Stimulated activated CD8-positive, alpha-beta memory T cell treated with anti-CD3 and anti-CD28 coated beads, Interleukin-12 subunit alpha, Interleukin-12 subunit beta, amount 100 ng/mL, for 24 hours (primary cell): Measurements from ENCODE around the gene TPSB2.
"Not testable (repeated sequence)": the region's sequence is repeated elsewhere in the genome, so short reads cannot be mapped to it uniquely, and the experiment has no call there.

Experiments used
- DNase-seq: peaks from one replicate; pipeline ENCODE4 v3.0.0-alpha.2; 2020; ENCODE audit errors: extremely low read depth

The TPSB2 gene

GRCh38 chr16:1240436-1240835, 10.5 kb upstream of the TPSB2 start, which contains the start of gene TPSAB1:
Gene TPSAB1 (plus strand): TSS chr16:1240705. CDS start chr16:1240939, 234 bp downstream.
- DNase-seq, result not testable (repeated sequence)

DNA sequence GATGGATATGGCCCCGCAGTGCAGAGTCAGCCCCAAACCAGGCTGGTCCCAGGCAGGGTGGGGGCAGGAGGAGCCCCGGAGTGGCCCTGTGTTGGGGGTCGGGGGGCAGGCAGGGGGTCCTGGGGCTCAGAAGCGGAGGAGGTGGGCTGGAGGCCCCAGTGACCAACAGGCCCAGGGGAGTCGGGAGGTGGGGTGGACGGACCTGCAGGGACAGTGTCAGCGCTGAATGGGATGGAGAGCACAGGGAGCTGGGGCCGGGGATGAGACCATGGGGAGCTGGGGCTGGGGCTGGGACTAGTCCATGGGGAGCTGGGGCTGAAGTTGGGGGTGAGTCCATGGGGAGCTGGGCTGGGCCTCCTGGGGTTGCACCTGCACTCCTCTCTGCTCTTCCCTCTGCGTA, 9.6 kb upstream of the TPSB2 start:
- not testable (repeated sequence) for DNase-seq

- DNase-seq, result not testable (repeated sequence)
These were observed 8.9 kb upstream of the TPSB2 start for GRCh38 chr16:1238909-1239308.

DNA sequence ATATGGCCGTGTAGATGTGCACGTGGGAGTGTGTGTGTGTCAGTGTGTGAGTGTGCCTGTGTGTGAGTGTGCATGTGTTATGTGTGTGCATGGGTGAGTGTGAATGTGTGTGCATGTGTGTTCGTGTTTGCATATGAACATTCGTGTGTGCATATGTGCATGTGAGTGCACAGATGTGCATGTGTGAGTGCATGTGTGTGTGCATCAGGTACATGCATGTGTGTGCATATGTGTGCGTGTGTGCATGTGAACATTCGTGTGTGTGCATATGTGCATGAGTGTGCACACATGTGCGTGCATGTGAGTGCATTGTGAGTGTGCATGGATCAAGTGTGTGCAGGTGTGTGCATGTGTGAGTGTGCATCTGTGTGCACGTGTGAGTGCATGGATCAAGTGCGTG, 8.0 kb upstream of the TPSB2 start:
- DNase-seq, result no peak

DNA sequence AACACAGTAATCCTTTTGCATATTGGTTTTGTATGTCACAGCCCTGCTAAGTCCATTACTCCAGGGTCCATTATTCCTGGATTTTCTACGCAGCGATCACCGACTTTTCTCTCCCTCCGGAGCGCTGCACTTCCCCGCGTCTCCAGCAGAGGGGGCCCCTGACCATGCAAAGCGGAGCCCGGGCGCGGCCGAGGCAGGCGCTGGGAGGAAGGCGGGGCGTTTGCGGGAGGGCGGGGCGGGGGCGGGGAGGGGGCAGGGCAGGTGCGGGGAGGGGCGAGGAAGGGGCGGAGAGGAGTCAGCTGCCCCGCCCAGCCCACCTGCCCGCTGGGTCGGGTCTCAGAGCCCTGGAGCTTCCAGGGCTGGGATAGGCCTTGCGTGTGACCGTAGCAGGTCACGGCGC, 6.7 kb upstream of the TPSB2 start:
- DNase-seq, result not testable (repeated sequence)

GRCh38 chr16:1232049-1232748, 2.2 kb upstream of the TPSB2 start:
- not testable (repeated sequence) for DNase-seq

DNA sequence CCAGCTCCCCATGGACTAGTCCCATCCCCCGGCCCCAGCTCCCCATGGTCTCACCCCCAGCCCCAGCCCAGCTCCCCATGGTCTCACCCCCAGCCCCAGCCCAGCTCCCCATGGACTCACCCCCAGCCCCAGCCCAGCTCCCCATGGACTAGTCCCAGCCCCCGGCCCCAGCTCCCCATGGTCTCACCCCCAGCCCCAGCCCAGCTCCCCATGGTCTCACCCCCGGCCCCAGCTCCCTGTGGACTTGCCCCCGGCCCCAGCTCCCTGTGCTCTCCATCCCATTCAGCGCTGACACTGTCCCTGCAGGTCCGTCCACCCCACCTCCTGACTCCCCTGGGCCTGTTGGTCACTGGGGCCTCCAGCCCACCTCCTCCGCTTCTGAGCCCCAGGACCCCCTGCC, 1.3 kb upstream of the TPSB2 start:
- not testable (repeated sequence) for DNase-seq

GRCh38 chr16:1230471-1231212, 658 bp upstream of the TPSB2 start:
- not testable (repeated sequence) for DNase-seq

DNA sequence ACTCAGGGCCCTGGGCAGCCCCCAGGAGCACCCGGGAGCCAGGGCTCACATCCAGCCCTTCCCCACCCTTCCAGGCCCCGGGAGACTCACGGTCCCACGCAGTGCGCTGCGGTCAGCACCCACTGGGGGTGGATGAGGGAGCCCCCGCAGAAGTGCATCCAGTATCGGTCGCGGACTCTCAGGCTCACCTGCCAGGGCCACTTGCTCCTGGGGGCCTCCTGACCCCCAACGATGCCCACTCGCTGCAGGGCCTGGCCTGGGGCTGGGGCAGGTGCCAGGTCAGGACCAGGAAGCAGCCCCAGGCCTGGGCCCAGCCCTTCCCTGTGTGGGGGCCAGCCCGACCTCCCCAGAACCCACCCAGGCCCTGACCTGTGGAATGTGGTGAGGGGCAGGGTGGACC, 508 bp downstream of the TPSB2 start:
- DNase-seq, result not testable (repeated sequence)

- not testable (repeated sequence) for DNase-seq
These were observed 1.8 kb downstream of the TPSB2 start for GRCh38 chr16:1228227-1228626.

GRCh38 chr16:1226692-1227091, 3.3 kb downstream of the TPSB2 start:
- not testable (repeated sequence) for DNase-seq

DNA sequence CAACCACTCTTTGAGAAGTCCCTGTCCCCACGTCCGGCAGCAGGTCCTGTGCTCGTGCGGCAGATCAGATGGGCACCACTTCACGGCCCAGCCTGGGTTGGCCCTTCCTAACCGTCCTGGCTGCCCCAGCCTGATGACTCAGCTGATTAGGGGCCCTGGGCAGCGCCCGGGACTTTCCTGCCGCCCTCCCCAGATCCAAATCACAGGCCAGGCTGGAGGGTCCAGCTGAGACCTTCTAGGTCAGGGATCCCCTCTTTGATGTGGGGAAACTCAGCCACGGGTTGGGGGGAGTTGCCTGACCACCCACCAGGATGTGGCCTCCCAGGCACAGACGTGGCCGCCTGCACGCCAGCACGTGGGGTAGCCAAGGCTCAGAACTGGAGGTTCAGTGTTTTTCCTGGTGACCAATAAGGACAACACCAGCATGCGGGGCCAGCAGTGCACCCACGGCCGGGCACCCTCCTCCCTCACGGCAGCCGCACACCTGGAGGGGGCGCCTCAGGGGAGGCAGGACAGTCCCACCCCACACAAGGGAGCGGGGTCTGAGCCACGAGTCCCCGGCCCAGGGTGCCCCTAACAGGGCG, 4.2 kb downstream of the TPSB2 start:
- not testable (repeated sequence) for DNase-seq

DNA sequence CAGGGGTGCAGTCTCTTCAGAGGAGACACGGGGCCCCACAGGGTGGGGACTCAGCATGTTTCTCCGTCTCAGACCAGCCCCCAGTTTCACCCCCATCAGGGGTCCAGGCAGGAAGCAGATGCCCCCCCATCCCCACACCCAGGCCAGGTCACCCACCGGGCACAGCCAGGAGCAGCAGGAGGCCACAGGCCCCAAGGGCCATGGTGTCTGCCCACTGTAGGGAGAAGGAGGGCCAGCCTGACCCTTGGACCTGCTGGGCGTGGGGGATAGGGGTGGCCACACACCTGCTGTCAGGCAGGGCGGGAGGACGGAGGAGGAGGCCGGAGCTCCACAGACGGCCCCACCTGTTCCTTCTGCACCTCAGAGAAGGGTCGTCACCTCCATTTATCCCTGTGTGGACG, 4.9 kb downstream of the TPSB2 start, which contains the start of gene TPSG1:
Gene TPSG1 (minus strand): TSS at position 218 of the 401 bp plus-strand sequence. CDS start 16 bp downstream, at position 202.
- no peak for DNase-seq

- no peak for DNase-seq
These were observed 5.4 kb downstream of the TPSB2 start for GRCh38 chr16:1224558-1224957.

DNA sequence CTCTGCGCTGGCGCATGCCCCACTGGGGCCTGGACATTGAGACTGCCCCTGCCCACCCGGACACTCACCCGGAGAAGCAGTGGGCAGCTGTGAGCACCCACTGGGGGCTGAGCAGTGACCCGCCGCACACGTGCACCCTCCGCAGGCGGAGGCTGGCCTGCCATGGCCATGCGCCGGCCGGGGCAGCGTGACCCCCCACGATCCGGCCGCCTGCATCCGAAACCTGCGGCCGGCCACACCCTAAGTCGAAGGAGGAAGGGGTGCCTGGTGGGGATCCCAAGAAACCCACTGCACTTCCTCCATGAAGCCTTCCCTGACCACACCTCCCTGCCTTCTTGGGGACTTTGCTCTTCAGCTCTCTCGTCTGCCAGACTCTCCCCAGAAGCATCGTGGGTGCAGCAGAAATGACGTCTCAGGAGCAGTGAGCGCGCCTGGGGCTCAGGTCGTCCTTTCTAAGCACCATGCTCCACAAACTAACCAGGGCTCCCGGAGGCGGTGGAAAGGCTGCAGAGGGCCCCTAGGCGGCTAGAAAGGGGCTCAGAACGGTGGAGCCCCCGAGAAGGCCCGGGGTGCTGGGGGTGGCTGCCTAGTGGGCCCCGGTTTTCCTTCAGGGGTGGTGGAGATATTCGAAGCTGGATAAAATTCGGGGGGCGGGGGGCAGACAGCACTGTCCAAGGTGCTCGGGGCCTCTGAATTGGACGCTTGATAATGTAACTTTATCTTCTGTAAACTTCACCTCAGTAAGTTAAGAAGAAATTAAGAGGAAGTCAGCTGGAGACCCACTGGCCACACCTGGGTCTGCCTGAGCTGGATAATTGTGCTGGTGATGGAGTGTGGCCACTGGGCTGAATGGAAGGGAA, 6.4 kb downstream of the TPSB2 start:
- DNase-seq, result no peak

DNA sequence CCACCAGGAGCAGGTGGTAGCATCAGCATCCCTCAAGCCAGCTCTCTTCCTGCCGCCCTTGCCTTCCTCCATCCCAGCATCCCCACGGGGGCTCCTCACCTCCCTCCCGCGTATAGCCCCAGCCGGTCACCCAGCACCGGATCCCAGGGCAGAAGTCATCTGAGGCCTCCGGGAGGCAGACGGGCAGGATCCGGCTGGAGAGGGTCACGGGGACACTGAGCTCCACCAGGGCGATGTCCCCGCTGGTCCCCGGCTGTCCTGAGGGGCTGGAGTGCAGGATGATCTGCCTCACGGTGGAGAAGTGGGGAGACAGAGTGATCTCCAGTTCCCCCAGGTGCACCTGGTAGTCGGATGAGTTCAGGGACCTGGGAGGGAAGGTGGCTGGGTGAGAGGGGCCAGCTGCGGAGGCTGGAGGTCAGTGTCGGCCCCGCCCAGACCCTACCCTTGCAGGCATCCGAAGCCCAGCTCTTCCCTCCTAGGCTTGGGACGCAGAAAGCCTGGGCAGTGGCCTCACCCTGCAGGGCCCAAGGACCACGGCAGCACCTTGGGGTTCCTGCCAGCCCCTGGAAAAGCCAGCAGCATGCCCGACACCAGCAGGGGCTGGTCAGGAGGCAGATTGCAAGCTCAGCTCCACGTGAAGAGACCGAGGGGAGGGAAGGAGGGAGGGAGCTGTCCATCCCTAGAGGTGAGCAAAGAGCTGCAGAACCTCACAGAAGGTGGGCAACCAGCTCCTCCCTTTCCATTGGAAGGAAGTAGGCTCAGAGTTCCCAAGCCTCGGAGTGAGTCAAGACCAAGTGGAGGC, 7.2 kb downstream of the TPSB2 start:
- DNase-seq, result no peak

GRCh38 chr16:1221628-1222552, 8.1 kb downstream of the TPSB2 start:
- DNase-seq, result no peak

DNA sequence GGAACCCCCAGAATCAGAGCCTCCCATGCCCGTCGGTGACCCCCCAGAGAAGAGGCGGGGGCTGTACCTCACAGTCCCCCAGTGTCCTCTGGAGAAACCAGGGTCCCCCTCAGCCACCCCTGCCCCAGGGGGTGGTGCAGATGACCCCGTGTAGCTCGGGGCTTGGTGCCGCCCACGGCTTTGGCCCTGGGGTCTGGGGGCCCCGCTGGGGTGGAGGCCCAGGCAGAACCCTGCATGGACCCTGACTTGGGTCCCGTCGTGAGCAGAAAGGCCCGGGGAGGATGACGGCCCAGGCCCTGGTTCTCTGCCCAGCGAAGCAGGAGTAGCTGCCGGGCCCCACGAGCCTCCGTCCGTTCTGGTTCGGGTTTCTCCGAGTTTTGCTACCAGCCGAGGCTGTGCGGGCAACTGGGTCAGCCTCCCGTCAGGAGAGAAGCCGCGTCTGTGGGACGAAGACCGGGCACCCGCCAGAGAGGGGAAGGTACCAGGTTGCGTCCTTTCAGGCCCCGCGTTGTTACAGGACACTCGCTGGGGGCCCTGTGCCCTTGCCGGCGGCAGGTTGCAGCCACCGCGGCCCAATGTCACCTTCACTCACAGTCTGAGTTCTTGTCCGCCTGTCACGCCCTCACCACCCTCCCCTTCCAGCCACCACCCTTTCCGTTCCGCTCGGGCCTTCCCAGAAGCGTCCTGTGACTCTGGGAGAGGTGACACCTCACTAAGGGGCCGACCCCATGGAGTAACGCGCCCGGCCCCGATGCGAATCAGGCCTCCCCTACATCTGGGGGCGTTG, 8.9 kb downstream of the TPSB2 start:
- no peak for DNase-seq
